Effector memory CD4-positive, alpha-beta T cell (primary cell): ENCODE results near the gene SSH3.

Experiments used
- DNase-seq, 3 donors: peaks; one replicate each; pipeline ENCODE4 v3.0.0-alpha.2; 2020
- H3K27ac ChIP-seq: 2 replicates; pipeline ENCODE4 v1.7.0; 2013; ENCODE audit warnings: mild to moderate bottlenecking, low read length, moderate library complexity; ENCODE audit not compliant: insufficient read depth, poor library complexity, severe bottlenecking
- H3K27me3 ChIP-seq: replicated peaks from 2 replicates; pipeline ENCODE4 v1.7.0; 2013; ENCODE audit warnings: mild to moderate bottlenecking, low read length; ENCODE audit not compliant: insufficient read depth, control insufficient read depth, poor library complexity, severe bottlenecking
- H3K36me3 ChIP-seq: 2 replicates; pipeline ENCODE4 v1.7.0; 2013; ENCODE audit warnings: mild to moderate bottlenecking, low read length, moderate library complexity; ENCODE audit not compliant: control insufficient read depth, insufficient read depth
- H3K4me1 ChIP-seq: 2 replicates; pipeline ENCODE4 v1.7.0; 2013; ENCODE audit warnings: low read length, mild to moderate bottlenecking; ENCODE audit not compliant: control insufficient read depth, insufficient read depth, poor library complexity, severe bottlenecking
- H3K4me3 ChIP-seq: 2 replicates; pipeline ENCODE4 v1.7.0; 2013; ENCODE audit warnings: low read length, low read depth, mild to moderate bottlenecking; ENCODE audit not compliant: insufficient read depth, poor library complexity, severe bottlenecking
- H3K9me3 ChIP-seq: 2 replicates; pipeline ENCODE4 v1.7.0; 2013; ENCODE audit warnings: mild to moderate bottlenecking, low read length, moderate library complexity; ENCODE audit not compliant: control insufficient read depth

Gene SSH3

GRCh38 chr11:67355023-67355793, 51.9 kb downstream of the SSH3 start:
- peaks cover 48% of the 10 kb centered on the region for H3K4me1 ChIP-seq

GRCh38 chr11:67355794-67356386, 52.6 kb downstream of the SSH3 start:
- Histone ChIP-seq H3K4me3 (no peak overlapping the region), H3K27ac (peak overlapping the region; percentile 5), H3K27me3 (no peaks in the 10 kb centered on the region), H3K9me3 (no peaks in the 10 kb centered on the region), H3K36me3 (no peaks in the 10 kb centered on the region), H3K4me1 (peaks cover 47% of the 10 kb centered on the region)
- DNase-seq = no peak

More at GRCh38 chr11:67355023-67355793, 51.9 kb downstream of the SSH3 start:
- Histone ChIP-seq H3K36me3 (no peaks in the 10 kb centered on the region), H3K4me3 (no peak overlapping the region), H3K27me3 (no peaks in the 10 kb centered on the region), H3K27ac (peak overlapping the region; percentile 5), H3K9me3 (no peaks in the 10 kb centered on the region)
- no peak for DNase-seq

GRCh38 chr11:67356387-67356863, 53.1 kb downstream of the SSH3 start:
- Histone ChIP-seq H3K4me3 (no peak overlapping the region), H3K36me3 (no peaks in the 10 kb centered on the region), H3K4me1 (peaks cover 42% of the 10 kb centered on the region), H3K27ac (peak overlapping the region; percentile 4), H3K27me3 (no peaks in the 10 kb centered on the region), H3K9me3 (no peaks in the 10 kb centered on the region)
- DNase-seq = no peak

GRCh38 chr11:67356864-67357561, 53.7 kb downstream of the SSH3 start:
- H3K9me3 ChIP-seq = no peaks in the 10 kb centered on the region
- no peak overlapping the region for H3K27ac ChIP-seq
- DNase-seq = peak; percentile 41 to 57 (median 47)
- no peaks in the 10 kb centered on the region for H3K36me3 ChIP-seq
- H3K4me1 ChIP-seq = peaks cover 36% of the 10 kb centered on the region
- no peaks in the 10 kb centered on the region for H3K27me3 ChIP-seq
- no peak overlapping the region for H3K4me3 ChIP-seq

GRCh38 chr11:67357831-67358670, 54.7 kb downstream of the SSH3 start:
- H3K4me1 ChIP-seq = peaks cover 26% of the 10 kb centered on the region
- DNase-seq = no peak
- H3K27me3 ChIP-seq = no peaks in the 10 kb centered on the region
- H3K36me3 ChIP-seq = no peaks in the 10 kb centered on the region
- H3K27ac ChIP-seq = no peak overlapping the region
- no peaks in the 10 kb centered on the region for H3K9me3 ChIP-seq
- H3K4me3 ChIP-seq = no peak overlapping the region
